T-helper 2 cell (primary cell): Measurements from ENCODE around the gene IQCN.
"Not testable (repeated sequence)": the region's sequence is repeated elsewhere in the genome, so short reads cannot be mapped to it uniquely, and the experiment has no call there.

Source experiments
- DNase-seq, 5 experiments: peaks; one replicate each; pipeline versions ENCODE4 v3.0.0 to v3.0.0-alpha.2; 2012 to 2022

IQCN gene

DNA sequence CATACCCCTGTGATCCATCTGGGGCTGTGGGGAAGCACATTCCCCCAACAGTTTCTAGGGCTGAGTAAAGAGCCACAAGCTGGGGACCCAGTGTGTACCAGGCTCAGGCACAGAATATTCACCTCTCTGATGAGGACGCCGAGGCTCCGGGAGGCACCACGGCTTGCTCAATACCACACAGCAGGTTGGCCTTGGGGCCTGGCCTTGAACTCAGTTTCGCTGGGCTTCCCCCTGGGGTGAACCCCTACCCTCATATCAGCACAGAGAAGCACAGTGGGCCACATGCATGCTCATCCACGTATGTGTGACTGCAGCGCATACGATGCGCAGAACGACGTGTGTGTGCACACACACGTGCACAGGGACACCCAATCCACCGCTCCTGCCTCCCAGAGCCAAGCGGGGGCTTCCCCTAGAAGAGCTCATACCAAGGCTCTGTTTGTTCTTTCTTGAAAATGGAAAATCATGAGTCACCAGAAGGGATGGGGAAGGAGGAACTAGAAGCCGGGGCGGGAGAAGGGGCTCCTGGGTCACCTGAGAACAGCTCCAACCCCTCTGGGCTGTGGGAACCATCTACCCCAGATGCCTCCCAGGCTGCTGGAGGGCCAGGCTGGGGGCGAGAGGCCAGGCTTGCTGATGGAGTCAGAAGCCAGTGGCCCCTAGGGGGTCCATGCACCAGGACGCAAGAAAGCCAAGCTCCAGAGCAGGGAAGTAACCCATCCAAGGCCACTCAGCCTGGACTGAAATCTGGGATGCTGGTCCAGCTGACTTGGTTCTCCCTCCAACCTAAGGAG lies 43.1 kb downstream of the IQCN start:
- no peak for DNase-seq

DNA sequence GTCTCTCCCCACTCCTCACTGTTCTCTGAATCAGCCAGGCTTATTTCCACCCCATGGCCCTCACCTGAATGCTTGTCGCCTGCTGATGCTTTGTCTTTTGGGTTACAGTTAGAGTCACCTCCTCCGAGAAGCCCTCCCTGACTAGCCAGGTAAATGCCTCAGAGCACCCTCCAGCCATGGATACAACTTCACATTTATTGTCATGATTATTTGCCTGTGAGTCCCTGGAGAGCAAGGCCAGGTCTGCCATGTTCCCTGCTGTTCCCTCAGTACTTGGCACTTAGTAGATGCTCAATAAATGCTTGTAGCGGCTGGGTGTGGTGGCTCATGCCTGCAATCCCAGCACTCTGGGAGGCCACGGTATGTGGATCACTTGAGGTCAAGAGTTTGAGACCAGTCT lies 44.3 kb downstream of the IQCN start:
- DNase-seq: no peak

DNA sequence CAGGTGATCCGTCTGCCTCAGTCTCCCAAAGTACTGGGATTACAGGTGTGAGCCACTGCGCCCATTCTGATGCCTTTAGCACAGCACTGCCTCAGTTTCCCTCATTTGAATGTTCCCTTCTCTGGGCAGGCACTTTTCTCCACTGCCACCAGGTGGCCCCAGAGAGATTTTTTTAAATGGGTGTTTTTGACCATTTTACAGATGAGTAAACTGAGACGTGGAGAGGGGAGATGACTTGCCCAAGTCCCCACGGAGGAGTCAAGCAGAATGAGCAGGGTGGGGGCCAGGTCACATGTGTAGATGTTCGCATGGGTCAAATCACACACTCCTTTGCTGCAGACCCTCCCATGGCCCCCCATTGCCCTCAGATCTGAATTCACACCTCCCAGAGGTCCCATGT lies 44.8 kb downstream of the IQCN start:
- DNase-seq: no peak

DNA sequence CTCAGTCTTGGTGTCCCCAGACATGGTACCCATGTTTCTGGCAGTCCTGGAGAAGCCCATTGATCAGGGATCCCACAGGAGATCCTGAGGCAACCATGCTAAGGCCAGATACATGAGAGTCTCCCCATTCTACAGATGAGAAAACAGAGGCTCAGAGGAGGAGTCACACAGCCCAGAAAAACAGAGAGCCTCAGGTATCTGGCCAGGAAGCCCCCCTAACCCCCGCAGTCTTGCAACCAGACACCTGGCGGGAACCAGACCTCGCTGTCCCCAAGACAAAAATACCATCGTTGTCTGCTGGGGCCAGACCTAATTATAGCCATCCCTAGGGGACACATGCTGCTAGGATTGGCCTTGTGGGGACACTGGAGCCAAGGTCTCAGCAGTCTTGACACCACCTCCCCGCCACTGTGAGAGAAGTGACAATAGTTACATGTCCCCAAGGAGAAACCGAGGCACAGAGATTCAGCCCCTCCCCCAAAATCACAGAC lies 46.4 kb downstream of the IQCN start:
- DNase-seq: no peak

DNA sequence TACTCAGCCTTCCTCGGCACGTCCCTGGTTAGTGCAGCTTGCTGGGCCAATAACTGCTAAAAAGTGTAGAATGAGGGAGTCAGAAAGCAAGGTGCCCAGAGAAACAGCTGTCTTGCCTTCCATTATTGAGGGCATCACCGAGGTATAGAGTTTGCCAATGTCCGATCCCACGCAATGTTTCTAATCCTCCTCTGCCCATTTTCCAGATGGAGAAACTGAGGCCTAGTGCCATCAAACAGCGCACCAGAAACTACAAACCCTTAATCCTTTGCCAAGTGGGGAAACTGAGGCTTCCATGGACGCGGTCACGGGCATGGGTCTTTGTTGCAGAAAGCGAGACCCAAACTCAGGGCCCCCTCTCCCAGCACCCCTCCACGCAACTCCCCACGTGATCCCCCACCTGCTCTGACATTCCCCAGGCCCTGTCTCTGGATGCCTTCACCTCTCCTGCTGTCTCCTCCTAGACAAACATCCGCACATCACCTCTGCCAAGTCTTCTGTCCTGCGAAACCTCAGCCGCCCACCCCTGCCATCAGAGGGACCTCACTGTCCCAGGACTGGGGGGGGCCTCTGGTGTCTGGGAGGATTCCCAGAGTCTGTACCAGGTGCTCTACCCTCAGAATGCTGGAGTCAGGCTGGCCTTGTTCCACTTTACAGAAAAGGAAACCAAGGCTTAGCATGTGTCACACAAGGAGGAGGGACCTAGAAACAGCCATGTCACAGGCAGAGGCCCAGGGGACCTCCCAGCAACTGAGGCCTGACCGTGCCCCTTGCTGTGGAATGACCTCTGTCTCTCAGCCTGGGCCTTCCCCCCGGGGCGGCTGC lies 47.1 kb downstream of the IQCN start:
- no peak for DNase-seq

DNA sequence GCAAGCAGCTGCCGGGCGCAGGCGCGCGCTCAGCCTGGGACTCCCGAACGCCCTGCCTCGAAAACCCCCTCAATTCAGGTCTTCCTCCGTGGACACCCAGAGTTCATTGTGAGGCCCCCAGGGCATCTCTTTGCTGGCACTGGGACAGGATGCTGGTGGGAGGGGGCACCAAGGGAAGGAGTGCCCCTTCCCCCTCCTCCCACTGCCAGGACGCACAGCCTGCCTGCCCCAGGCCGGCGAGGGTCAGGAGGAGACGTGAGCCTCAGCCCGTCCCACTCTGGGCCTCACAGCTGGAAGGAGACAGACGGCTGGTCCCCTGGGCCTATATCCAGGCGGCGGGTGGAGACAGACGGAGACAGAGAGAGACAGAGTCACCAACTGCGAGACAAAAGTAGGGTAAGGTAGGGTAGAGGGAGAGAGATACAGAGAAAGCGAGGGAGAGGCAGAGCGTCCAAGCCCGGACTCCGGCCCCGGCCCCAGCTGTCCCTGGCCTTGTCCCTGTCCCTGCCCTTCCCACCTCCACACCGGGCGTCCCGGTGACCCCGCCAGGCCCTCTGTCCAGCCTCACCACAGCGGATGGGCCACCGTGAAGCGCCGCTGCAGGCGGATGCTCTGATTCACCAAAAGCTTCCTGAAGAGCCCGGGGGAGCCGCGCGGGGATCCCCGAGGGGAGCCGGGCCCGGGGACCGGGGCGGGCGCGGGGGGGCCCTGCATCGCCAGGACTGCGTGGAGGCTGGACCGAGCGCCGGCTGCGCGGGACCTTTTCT lies 48.4 kb downstream of the IQCN start, which contains the start of gene PDE4C:
TSS of gene PDE4C (minus strand) at position 737 of the 767 bp plus-strand sequence. CDS start at position 714, 23 bp downstream.
- DNase-seq: no peak

DNA sequence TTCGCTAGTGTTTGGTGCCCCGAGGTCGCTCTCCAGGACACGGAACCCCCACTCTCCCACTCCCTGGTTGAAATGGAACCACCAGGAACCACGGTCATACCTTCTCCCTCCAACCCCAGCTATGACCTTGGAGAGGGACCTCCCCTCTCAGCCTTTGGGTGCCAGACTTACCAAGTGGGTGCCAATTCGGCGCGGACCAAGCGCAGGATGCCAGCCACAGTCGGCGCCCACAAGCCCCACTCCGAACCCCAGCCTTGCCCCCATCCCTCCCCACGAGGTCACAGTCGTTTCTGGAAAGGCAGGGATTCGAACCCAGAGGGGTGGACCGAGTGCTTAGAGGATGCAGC lies 48.9 kb downstream of the IQCN start:
- DNase-seq: no peak

DNA sequence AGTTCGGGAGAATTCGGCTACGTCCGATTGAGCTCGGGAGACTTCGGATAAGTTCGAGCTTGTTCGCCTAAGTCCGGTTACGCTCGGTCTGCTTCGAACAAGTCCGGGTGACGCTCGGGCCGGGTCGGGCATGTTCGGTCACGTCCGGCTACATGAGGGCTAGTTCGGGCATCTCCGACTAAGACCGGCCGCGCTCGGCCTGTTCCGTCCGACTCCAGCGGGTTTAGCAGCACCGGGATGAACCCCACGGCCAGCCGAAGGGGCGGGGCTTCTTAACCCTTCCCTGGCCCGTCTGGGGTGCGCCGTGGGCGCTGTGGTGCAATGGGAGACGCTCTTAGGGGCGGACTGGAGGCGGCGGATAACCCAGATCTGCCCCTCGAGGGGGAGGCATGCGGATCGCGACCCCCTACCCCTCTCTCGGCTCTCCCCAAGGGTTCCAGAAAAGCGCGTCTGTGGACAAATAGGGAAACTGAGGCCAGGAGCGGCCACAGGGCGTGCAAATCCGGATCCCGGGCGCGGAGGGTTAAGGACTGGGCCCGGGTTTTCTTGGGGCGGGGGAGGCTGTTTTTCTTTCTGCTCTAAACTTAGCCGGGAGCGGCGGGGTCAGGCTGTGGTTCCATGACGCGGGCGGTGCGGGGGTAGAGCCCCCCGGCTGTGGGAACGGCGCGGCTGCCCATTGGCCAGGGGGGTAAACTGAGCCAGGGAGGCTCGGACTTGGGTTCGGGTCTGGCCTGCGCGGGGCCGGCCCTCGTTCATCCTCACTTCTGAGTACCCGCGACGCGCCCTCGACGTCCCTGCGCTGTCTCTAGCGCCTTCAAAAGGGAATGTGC lies 49.5 kb downstream of the IQCN start:
- peak; percentile 51 to 93 (median 74) for DNase-seq

DNA sequence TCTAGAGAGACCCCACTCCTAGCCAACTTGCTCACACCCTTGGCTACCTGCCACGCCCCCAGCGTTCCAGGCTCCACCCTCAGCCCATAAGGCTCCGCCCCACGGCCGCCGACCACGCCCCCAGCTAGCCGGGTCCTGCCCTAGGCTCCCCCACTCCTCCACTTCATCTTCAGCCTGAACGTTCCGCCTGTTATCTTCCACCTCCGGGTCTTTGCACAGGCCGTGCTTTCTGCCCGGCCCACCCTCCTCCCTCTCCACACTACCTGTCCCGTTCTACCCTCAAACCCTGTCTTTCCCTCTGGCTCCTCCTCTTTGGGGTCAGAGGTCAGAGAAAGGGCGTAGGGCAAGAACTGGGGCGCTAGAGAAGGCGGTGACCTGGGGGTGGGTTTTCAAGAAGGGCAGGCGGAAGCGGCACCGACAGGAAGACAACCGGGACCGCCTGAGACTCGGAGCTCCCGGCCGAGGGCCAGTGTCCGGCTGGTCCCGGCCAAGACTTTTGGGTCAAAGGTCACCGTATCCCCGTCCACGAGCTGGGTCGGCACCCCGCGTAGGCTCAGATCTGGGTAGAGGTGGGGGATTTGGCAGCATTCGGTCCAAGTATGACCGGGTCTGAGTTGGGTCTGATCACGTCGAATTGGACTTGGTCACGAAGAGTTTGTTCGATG lies 50.3 kb downstream of the IQCN start:
- peak in 1 of 5 experiments; percentile 34 for DNase-seq

DNA sequence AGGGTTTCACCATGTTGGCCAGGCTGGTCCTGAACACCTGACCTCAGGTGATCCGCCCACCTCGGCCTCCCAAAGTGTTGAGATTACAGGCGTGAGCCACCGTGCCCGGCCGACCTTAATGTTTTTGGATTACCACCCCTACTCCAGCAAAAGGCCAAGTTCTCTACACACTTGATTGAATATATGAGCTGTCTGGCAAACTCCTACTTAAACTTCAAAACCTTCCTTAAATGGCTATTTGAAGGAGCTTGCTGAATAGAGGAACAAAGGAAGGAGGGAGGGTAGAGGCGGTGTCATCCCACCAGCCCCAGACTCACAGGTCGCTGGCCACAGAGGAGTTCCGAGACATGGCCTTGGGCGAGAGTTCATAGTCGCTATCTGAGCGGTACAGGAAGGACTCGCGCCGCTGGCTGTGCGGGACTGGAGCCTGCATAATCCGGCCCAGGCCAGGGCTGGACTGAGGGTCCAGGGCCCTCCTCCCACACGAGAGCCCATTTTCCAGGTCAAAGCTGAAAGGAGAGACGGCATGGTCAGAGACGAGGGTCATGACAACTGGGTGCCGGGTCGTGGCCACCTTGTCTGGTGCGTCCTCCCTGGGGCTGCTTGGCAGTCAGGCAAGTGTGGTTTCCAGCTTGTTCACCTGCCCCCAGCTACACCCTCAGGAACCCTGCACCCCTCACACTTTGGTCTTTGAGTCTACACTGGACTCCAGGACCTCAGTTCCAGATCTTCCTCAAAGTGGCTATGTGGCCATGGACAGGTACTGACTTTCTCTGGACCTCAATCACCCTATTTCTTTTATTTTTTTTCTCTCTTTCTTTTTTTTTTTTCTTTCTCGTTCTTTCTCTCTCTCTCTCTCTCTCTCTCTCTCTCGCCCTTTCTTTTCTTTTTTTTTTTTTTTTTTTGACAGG lies 52.2 kb downstream of the IQCN start:
- no peak for DNase-seq

DNA sequence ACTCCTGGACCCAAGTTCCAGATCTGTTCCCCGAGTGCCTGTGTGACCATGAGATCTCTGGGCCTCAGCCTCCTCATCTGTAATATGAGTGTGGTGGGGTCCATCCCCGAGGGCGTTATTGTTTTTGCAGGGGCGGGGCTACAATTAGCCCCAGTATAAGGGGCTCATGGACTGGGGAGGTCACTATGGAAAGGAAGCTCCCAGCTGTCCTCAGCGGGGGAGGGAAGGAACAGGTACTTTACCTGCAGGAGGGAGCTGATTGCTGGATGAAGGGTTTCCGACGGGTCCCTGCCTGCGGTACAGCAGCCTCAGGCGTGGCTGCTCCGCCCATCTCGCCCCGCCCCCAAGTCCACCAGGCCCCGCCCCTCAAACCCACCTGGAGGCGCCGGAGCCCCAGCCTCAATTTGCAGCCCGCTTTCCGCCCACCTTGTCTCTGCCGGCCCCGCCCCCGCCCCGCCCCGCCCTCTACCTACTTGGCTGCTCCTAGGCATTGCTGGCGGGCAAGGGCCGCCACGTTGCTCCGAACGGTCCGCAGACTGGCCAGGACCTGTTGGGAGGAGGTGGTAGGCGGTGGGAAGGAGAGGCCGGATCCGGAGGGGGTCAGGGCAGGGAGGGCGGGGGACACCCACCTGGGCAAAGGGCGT lies 53.5 kb downstream of the IQCN start:
- DNase-seq: no peak

DNA sequence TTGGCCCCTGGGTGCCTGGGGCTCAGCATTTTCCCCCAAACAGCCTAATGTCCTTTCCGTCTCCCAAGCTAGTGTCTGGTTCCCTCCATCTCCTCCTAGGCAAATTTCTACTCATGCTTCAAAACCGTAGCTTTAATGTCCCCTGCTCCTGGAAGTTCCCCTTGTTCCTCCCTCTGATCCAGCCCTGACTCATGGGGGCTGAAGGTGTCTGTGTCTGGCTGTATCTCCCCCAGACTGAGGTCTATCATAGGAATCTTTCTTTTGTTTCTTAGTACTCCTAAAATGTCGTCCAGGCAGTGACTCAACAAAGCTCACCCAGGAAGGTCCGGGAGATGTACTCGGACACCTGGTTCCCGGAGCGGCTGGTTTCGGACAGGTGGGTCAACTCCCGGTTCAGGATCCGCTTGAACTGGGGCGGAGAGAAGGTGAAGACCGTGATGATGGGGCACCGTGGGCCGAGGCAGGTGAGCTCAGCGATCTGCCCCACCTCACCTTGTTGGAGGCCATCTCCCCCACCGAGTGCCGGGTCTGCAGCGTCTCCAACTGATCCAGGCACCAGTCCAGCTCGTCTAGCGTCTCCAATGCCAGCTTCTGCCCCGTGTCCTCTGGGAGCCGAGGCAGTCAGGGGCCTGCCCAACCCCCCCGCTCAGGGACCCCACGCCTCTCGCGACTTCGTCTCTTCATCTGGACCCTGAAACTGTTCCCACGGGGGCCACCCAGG lies 54.2 kb downstream of the IQCN start:
- DNase-seq: no peak

DNA sequence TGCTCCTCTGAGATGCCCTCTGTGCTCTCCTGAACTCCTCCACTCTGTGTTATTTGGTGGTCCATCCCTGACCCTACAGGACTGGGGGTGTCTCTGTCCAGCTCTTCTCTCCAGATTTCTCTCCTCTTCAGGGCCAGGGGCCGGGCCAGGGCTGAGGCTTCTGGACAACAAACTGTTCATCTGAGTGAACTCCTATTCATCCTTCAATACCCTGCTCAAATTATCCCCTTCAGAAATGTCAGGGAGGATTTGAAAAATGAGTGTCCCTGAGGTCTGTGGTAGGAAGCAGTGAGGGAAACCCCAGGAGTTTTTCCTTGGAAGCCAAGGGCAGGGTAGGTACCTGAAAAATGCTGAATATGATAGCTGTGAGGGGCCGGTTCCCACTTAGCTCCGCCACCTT lies 55.7 kb downstream of the IQCN start:
- no peak for DNase-seq

DNA sequence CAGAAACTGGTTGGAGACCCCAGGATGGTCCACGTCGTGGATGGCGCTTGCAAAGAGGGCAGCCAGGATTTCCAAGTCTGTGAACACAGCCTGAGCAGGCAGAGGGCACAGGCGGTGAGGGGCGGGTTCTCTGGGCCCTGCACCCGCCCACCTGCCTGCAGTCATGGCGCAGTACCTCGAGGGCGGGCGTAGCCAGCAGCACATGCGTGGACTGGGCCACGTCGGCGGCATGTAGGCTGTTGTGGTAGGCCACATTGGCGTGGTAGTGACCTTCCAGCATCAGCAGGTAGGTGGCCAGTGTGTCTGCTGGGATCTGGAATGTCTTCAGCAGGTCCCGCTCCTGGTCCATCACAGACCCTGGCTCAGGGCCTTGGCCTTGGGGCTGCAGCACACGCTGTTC lies 56.1 kb downstream of the IQCN start:
- DNase-seq: no peak

DNA sequence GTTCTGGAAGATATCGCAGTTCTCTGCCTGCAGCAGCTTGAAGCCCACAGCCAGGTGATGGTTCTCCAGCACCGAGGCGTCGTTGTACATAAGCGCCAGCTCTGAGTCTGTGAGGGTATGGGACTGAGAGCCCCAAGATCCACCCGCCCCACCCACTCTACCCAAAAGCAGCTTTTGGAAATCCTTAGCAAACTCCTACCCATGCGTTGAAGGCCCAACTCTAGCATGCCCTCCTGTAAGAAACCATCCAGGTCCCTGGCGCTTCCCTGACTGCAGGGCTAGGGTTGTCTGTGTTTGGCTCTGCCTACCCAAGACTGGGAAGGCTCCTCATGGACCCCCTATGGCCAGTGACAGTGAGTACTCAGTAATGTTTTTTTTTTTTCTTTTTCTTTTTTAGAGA lies 57.5 kb downstream of the IQCN start:
- no peak for DNase-seq

DNA sequence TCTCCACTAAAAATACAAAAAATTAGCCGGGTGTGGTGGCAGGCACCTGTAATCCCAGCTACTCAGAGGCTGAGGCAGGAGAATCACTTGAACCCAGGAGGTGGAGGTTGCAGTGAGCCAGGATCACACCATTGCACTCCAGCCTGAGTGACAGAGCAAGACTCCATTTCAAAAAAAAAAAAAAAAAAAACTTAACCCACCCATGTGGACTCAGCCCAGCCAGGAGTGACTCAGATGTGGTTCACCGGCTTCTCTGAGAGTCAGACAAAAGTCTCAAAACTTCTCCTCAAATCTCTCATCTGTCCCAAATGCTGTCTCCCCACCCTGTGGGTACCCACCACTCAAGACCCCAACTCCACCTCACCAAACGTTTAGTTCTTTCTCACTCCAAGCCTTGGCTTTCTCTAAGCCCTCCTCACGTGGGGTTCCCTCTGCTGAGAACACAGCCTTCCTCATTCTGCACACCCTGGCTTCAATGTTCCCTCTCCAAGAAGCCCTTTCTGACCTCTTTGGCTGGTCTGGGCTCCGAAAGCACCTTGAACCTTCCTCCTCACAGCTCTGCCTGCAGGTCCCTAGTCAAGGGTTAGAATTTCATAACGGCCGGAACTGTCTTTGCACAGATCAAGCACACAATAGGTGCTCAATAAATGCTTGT lies 59.3 kb downstream of the IQCN start:
- DNase-seq: no peak

DNA sequence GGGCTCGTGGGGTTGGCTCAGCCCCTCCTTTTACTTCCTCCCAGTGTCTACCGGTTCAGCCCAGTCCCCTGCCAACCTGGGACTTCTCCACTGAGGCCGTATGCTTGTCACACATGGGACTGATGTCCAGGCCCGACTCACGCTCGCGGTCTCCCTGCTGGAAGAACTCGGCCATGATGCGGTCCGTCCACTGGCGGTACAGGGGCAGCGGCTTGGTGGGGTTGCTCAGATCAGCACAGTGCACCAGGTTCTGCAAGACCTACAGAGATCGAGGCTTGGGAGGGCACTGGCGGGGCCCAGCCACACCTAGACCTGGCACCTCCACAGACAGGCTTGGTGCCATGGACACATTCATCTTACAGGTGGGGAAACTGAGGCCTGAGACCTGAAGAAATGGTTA lies 62.6 kb downstream of the IQCN start:
- no peak for DNase-seq

DNA sequence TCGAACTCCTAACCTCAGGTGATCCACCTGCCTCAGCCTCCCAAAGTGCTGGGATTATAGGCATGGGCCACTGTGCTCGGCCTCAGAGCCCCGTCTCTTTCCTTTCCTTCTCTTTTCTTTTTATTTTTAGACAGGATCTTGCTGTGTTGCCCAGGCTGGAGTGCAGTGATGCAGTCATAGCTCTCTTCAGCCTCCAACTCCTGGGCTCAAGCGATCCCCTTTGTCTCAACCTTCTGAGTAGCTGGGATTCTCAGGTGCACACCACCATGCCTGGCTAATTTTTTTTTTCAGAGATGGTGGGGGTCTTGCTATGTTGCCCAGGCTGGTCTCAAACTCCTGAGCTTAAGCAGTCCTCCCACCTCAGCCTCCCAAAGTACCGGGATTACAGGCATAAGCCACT lies 64.3 kb downstream of the IQCN start:
- DNase-seq: not testable (repeated sequence)
